K562 (cell line): ENCODE results near the gene PAFAH1B2. TPM values are rescaled to one million over a fixed set of nuclear protein-coding genes. Genes with fewer than 3 reads are reported as not detected.

Experiments used
- BCL6 ChIP-seq: fragments of 250-450 bp; sonication (Bioruptor Pico); IDR thresholded peaks from 2 replicates; pipeline ENCODE4 v1.4.0; 2020
- EHMT2 ChIP-seq: fragments of 450-650 bp; IDR thresholded peaks from 2 replicates; pipeline ENCODE4 v1.6.1; 2018; ENCODE audit warnings: antibody characterized with exemption
- ELF2 ChIP-seq: fragments of 250-450 bp; sonication (Bioruptor Pico); IDR thresholded peaks from 2 replicates; pipeline ENCODE4 v1.5.0; 2021; ENCODE audit warnings: mild to moderate bottlenecking
- ETS1 ChIP-seq: conservative IDR thresholded peaks from 2 replicates; pipeline ENCODE4 v1.6.1; 2011; ENCODE audit warnings: low read depth, mild to moderate bottlenecking, low read length; ENCODE audit not compliant: control insufficient read depth
- FOSL1 ChIP-seq: fragments of 200-800 bp; sonication (Bioruptor generic); conservative IDR thresholded peaks from 2 replicates; pipeline ENCODE4 v1.6.1; 2016; ENCODE audit warnings: missing genetic modification characterization, missing compliant biosample characterization
- FOXM1 ChIP-seq, 2 experiments: fragments of 450-650 bp in 1 of 2; sonication (generic) in 1 of 2; formaldehyde crosslinking in 1 of 2; IDR thresholded peaks; 2 replicates each; pipeline versions ENCODE4 v1.6.1 to v1.9.0; 2017 to 2022; ENCODE audit warnings: low read depth in 2 of 2, mild to moderate bottlenecking in 2 of 2, missing genetic modification reagents in 1 of 2, moderate library complexity in 1 of 2
- MEF2A ChIP-seq: IDR thresholded peaks from 2 replicates; pipeline ENCODE4 v1.6.1; 2011; ENCODE audit warnings: low read depth, mild to moderate bottlenecking, low read length, moderate library complexity; ENCODE audit not compliant: control insufficient read depth
- SIRT6 ChIP-seq: IDR thresholded peaks from one replicate; pipeline ENCODE4 v1.6.1; 2012; ENCODE audit warnings: low read depth, mild to moderate bottlenecking, control low read depth, inconsistent platforms, low read length, moderate library complexity
- TEAD4 ChIP-seq, 2 experiments: sonication (generic) in 1 of 2; formaldehyde crosslinking in 1 of 2; IDR thresholded peaks; 2 replicates each; pipeline versions ENCODE4 v1.6.1 to v1.8.0; 2012 to 2022; ENCODE audit warnings: borderline replicate concordance in 1 of 2, inconsistent platforms in 1 of 2, low read length in 1 of 2, mild to moderate bottlenecking in 1 of 2, missing genetic modification reagents in 1 of 2
- ZFP36 ChIP-seq: fragments of 150-350 bp; IDR thresholded peaks from 2 replicates; pipeline ENCODE4 v1.6.1; 2018; ENCODE audit warnings: low read length, low read depth; ENCODE audit not compliant: partially characterized antibody
- ZNF280B ChIP-seq: fragments of 250-450 bp; sonication (Bioruptor Pico); IDR thresholded peaks from 2 replicates; pipeline ENCODE4 v1.5.1; 2021; ENCODE audit warnings: mild to moderate bottlenecking
- ZNF318 ChIP-seq, 2 experiments: fragments of 450-650 bp; IDR thresholded peaks; 2 replicates each; pipeline ENCODE4 v1.6.1; 2016; ENCODE audit warnings: mild to moderate bottlenecking in 2 of 2, borderline replicate concordance in 1 of 2, low read depth in 1 of 2, moderate library complexity in 1 of 2
- polyA plus RNA-seq, 8 experiments: library from polyadenylated mRNA; depleted of rRNA in 4 of 8; stranded (reverse) in 5 of 8; unstranded in 3 of 8; fragments of >200 nt; fragmentation: Nextera tagmentation in 2 of 8; fragmentation: Illumina TruSeq in 1 of 8; extraction: Ambion mirVana in 2 of 8; extraction: Trizol in 1 of 8; gene quantifications; 2 replicates each; pipeline versions ENCODE4 v1.2.1 to v1.2.3, GENCODE V29; 2011 to 2014; ENCODE audit warnings: inconsistent platforms in 1 of 8, missing spikeins in 1 of 8
- total RNA-seq, 7 experiments: library from RNA; depleted of rRNA in 6 of 7; stranded (reverse); fragments of >200 nt in 6 of 7; fragmentation: Illumina TruSeq in 2 of 7; extraction: Trizol in 2 of 7; gene quantifications; 2 replicates each; pipeline versions ENCODE4 v1.2.1 to v1.2.3, GENCODE V29; 2011 to 2021; ENCODE audit warnings: low replicate concordance in 1 of 7

The PAFAH1B2 gene
- total and polyA plus RNA-seq, 9 of the 15 experiments (the other 6 are each of a cell fraction or from before 2014, with no cell fraction given) = 27.8 to 94.7 (median 64.9) TPM

- TF ChIP-seq ZNF318 (IDR thresholded peaks at IDR 0.05; ENCODE audit: borderline replicate concordance in 1 of 2, low read depth in 1 of 2) = no peak
- TF ChIP-seq ZFP36 = no peak
- TF ChIP-seq ZNF280B (CRISPR knock-in tag) = no peak
- peak; percentile 54; the same call in 1 of the 2 replicates for TF ChIP-seq ETS1
- peak; percentile 96 for TF ChIP-seq TEAD4 (IDR thresholded peaks at IDR 0.05; ENCODE audit: low read length)
- no peak for TF ChIP-seq TEAD4 (CRISPR knock-in tag; IDR thresholded peaks at IDR 0.05; ENCODE audit: borderline replicate concordance)
- TF ChIP-seq BCL6 (CRISPR knock-in tag) = peak; percentile 59; the same call in 1 of the 2 replicates
- peak; percentile 46 for TF ChIP-seq FOSL1 (tag)
- no peak for TF ChIP-seq ELF2 (CRISPR knock-in tag)
- TF ChIP-seq MEF2A = peak; percentile 43; the same call in 1 of the 2 replicates
- TF ChIP-seq SIRT6 = no peak
- peak; percentile 87 for TF ChIP-seq FOXM1 (IDR thresholded peaks at IDR 0.05; ENCODE audit: low read depth)
- TF ChIP-seq FOXM1 (CRISPR knock-in tag; IDR thresholded peaks at IDR 0.05; ENCODE audit: low read depth) = no peak
- no peak for TF ChIP-seq EHMT2
These were observed 79.9 kb downstream of the PAFAH1B2 start (continued) for GRCh38 chr11:117223741-117224689.
